Rectal smooth muscle tissue (tissue), 1 donor: ENCODE results near the gene WSCD1.

ENCODE experiments used
- H3K27ac ChIP-seq: one replicate; pipeline ENCODE4 v1.7.0; 2013; ENCODE audit warnings: low read depth, low read length, inconsistent platforms
- H3K27me3 ChIP-seq: one replicate; pipeline ENCODE4 v1.7.0; 2013; ENCODE audit warnings: low read length; ENCODE audit not compliant: control insufficient read depth, insufficient read depth
- H3K36me3 ChIP-seq: one replicate; pipeline ENCODE4 v1.7.0; 2013; ENCODE audit warnings: low read length; ENCODE audit not compliant: control insufficient read depth, insufficient read depth
- H3K4me1 ChIP-seq: one replicate; pipeline ENCODE4 v1.7.0; 2013; ENCODE audit warnings: low read length; ENCODE audit not compliant: control insufficient read depth, insufficient read depth
- H3K4me3 ChIP-seq: one replicate; pipeline ENCODE4 v1.7.0; 2013; ENCODE audit warnings: low read length
- H3K9ac ChIP-seq: one replicate; pipeline ENCODE4 v1.7.0; 2013; ENCODE audit warnings: low read length

WSCD1 gene

DNA sequence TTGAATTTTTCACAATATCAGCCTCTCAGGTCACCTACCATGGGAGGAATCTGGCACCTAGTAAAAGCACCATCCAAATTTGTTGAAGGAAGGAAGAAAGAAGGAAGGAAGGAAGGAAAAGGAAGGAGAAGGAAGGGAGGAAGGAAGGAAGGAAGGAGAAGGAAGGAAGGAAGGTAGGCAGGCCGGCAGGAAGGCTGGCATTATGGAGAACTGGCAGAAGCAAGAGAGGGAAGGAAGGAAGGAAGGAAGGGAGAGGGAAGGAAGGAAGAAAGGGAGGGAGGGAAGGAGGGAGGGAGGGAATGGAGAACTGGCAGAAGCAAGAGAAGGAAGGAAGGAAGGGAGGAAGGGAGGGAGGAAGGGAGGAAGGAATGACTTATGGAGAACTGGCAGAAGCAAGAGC lies 24.3 kb downstream of the WSCD1 start:
- no peak overlapping the region for H3K9ac ChIP-seq
- no peaks in the 10 kb centered on the region for H3K4me1 ChIP-seq
- no peaks in the 10 kb centered on the region for H3K27me3 ChIP-seq
- H3K36me3 ChIP-seq, result no peaks in the 10 kb centered on the region
- no peak overlapping the region for H3K27ac ChIP-seq
- no peak overlapping the region for H3K4me3 ChIP-seq

DNA sequence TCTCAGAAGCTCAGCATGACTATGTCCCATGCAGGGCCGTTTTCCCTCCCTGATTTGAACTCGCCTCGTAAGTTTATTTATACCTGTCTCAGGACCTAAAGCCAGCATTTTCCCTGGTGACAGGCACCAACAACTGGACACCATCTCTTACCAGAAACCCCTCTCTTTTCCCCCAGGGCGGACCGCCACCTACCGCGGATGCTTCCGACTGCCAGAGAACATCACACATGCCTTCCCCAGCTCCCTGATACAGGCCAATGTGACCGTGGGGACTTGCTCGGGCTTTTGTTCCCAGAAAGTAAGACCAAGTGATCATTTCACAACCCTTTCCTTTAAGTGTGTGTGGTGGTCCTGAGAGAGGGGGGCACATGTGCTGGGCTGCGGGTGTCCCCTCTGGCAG lies 24.7 kb downstream of the WSCD1 start:
- Histone ChIP-seq H3K4me1 (no peaks in the 10 kb centered on the region), H3K27me3 (no peaks in the 10 kb centered on the region), H3K4me3 (no peak overlapping the region), H3K36me3 (no peaks in the 10 kb centered on the region), H3K27ac (no peak overlapping the region), H3K9ac (no peak overlapping the region)

GRCh38 chr17:6095501-6095900 lies 25.3 kb downstream of the WSCD1 start:
- Histone ChIP-seq H3K36me3 (no peaks in the 10 kb centered on the region), H3K9ac (no peak overlapping the region), H3K4me3 (no peak overlapping the region), H3K27me3 (no peaks in the 10 kb centered on the region), H3K4me1 (no peaks in the 10 kb centered on the region), H3K27ac (no peak overlapping the region)

DNA sequence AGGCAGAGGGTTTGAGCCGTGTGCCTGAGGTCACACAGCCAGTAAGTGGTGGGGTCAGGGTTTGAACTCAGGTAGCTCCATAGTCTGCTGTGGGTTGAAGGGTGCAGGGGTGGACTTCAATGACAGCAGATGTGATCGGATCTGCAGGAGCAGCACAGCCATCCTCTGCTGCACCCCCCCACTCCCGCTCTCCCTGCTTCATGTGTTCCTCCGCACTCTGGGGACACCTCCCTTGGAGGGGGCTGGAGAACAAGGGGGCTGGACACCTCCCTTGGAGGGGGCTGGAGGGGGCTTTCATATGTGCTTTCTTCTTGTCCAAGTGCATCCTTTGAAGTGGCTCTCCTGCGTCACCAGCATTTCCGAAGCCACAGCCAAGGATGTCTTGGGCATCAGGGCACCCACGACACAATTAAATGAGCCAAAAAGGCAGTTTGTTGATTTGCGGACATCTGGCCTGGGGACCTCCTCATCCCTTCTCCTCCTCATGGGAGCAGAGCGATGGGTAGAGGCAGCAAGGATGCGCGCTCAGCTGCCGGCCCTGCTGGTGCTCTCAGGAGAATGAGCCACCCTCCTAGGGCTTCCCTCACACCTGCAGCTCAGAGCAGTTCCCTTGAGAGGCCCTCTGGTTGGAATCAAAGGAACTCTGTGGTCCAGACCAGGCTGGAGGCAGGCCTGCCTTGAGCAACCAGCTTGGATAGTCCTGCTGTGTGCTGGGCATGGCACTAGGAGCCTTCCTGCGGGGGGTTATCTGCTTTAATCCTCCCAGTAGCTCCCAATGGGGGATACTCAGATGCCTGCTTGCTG lies 26.2 kb downstream of the WSCD1 start:
- H3K27me3 ChIP-seq, result no peaks in the 10 kb centered on the region
- no peaks in the 10 kb centered on the region for H3K4me1 ChIP-seq
- H3K4me3 ChIP-seq, result no peak overlapping the region
- H3K36me3 ChIP-seq, result no peaks in the 10 kb centered on the region
- no peak overlapping the region for H3K27ac ChIP-seq
- H3K9ac ChIP-seq, result no peak overlapping the region

DNA sequence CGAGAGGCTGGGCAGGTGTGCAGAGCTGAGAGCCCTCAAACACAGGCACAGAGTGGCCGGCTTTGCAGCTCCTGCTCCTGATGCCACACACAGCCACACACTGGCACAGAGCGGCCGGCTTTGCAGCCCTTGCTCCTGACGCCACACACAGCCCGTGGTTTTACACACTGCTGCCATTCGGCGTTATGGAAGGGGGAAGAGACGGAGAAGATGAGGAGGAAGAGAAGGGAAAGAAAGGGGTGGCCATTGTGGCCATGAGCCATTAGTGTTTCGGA lies 26.8 kb downstream of the WSCD1 start:
- H3K4me1 ChIP-seq, result no peaks in the 10 kb centered on the region
- H3K36me3 ChIP-seq, result no peaks in the 10 kb centered on the region
- no peaks in the 10 kb centered on the region for H3K27me3 ChIP-seq
- H3K9ac ChIP-seq, result no peak overlapping the region
- H3K4me3 ChIP-seq, result no peak overlapping the region
- H3K27ac ChIP-seq, result no peak overlapping the region

DNA sequence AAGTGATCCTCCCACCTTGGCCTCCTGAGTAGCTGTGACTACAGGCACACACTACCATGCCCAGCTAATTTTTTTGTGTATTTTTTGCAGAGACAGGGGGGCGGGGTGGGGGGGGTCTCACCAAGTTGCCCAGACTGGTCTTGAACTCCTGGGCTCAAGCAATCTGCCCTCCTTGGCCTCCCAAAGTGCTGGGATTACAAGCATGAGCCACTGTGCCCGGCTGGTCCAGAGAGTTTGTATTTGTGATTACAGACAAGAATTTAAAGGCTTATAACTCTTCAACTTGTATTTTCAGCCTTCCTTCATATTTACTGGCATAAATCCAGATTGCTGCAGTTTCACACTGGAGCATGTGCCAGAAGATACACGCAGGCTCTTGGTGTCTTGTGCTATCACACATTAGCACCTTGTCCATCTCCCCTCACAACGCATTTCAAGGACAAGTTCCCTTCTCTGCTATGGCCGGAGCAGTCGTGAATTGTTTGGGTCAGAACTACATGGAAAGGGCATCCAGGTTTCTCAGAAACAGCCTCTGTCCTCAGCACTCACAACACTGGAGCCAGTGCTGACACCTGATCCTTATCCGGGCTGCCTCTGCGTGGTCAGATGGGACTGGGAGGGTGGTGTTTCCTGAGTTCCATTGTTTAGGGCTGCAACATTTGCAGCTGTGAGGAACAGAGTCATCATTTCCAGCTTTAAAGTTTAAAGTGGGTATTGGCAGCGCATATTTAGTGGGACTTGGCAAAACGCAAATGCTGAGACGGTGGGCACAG lies 28.1 kb downstream of the WSCD1 start:
- Histone ChIP-seq H3K27me3 (no peaks in the 10 kb centered on the region), H3K4me3 (no peak overlapping the region), H3K36me3 (no peaks in the 10 kb centered on the region), H3K4me1 (no peaks in the 10 kb centered on the region), H3K9ac (no peak overlapping the region), H3K27ac (no peak overlapping the region)

GRCh38 chr17:6098823-6099180 lies 28.6 kb downstream of the WSCD1 start:
- no peak overlapping the region for H3K27ac ChIP-seq
- H3K36me3 ChIP-seq, result no peaks in the 10 kb centered on the region
- no peak overlapping the region for H3K4me3 ChIP-seq
- no peaks in the 10 kb centered on the region for H3K27me3 ChIP-seq
- no peaks in the 10 kb centered on the region for H3K4me1 ChIP-seq
- H3K9ac ChIP-seq, result no peak overlapping the region

- Histone ChIP-seq H3K36me3 (no peaks in the 10 kb centered on the region), H3K27ac (no peak overlapping the region), H3K4me1 (no peaks in the 10 kb centered on the region), H3K4me3 (no peak overlapping the region), H3K27me3 (no peaks in the 10 kb centered on the region), H3K9ac (no peak overlapping the region)
Observed at GRCh38 chr17:6099492-6099891, 29.3 kb downstream of the WSCD1 start.

DNA sequence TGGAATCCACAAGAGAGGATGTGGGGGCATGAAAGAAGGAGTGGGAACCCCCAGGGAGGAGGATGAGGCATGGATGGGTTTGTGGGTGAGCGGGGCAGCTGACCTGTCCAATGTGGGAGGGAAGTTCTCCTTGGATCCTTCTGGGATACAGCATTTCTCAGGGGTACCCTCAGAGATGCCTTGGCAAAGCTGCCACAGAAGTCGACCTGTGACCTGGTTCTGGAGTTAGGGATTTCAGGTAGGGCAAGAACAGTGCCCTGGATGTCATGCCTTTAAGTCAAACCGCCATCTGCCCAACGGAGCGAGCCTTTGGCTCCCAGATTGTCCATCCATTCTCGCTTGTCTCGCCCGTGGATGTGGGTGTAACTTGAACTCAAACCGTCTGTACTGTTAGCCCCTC lies 30.0 kb downstream of the WSCD1 start:
- Histone ChIP-seq H3K9ac (no peak overlapping the region), H3K4me3 (no peak overlapping the region), H3K36me3 (no peaks in the 10 kb centered on the region), H3K27ac (no peak overlapping the region), H3K4me1 (no peaks in the 10 kb centered on the region), H3K27me3 (no peaks in the 10 kb centered on the region)

- no peak overlapping the region for H3K27ac ChIP-seq
- no peak overlapping the region for H3K9ac ChIP-seq
- no peaks in the 10 kb centered on the region for H3K36me3 ChIP-seq
- no peak overlapping the region for H3K4me3 ChIP-seq
- no peaks in the 10 kb centered on the region for H3K4me1 ChIP-seq
- no peaks in the 10 kb centered on the region for H3K27me3 ChIP-seq
Observed at GRCh38 chr17:6100891-6101500, 30.8 kb downstream of the WSCD1 start.

DNA sequence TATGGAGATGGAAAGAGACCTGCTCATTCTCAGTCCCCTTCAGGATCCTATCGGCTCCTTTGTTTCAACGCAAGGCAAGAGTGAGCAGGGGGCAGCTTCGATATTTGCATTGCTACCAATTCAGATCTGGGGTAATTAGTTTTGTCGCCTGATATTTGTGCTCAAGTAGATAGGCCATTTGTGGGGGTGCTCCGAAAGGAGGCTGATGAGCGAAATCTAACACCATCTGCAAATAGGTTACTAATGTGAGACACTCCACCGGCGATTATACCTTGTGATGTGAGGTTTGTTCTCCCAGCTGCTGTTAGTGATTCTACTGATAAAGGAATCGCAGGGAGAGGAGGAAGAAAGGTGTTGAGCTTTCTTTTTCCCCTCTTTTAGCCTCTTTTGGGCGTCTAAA lies 31.5 kb downstream of the WSCD1 start:
- no peak overlapping the region for H3K27ac ChIP-seq
- no peaks in the 10 kb centered on the region for H3K36me3 ChIP-seq
- H3K27me3 ChIP-seq, result no peaks in the 10 kb centered on the region
- H3K4me3 ChIP-seq, result no peak overlapping the region
- H3K9ac ChIP-seq, result no peak overlapping the region
- H3K4me1 ChIP-seq, result no peaks in the 10 kb centered on the region

GRCh38 chr17:6102615-6103014 lies 32.4 kb downstream of the WSCD1 start:
- H3K4me1 ChIP-seq, result no peaks in the 10 kb centered on the region
- H3K27ac ChIP-seq, result no peak overlapping the region
- H3K9ac ChIP-seq, result no peak overlapping the region
- H3K4me3 ChIP-seq, result no peak overlapping the region
- H3K36me3 ChIP-seq, result no peaks in the 10 kb centered on the region
- no peaks in the 10 kb centered on the region for H3K27me3 ChIP-seq
